CD4-positive, alpha-beta T cell treated with Interleukin-12 subunit alpha and Interleukin-12 subunit beta, for 1 hour (primary cell): ENCODE measurements around the gene SLC8A3.

Experiments used
- DNase-seq: peaks from one replicate; pipeline ENCODE4 v3.0.0-alpha.2; 2020

Gene SLC8A3

DNA sequence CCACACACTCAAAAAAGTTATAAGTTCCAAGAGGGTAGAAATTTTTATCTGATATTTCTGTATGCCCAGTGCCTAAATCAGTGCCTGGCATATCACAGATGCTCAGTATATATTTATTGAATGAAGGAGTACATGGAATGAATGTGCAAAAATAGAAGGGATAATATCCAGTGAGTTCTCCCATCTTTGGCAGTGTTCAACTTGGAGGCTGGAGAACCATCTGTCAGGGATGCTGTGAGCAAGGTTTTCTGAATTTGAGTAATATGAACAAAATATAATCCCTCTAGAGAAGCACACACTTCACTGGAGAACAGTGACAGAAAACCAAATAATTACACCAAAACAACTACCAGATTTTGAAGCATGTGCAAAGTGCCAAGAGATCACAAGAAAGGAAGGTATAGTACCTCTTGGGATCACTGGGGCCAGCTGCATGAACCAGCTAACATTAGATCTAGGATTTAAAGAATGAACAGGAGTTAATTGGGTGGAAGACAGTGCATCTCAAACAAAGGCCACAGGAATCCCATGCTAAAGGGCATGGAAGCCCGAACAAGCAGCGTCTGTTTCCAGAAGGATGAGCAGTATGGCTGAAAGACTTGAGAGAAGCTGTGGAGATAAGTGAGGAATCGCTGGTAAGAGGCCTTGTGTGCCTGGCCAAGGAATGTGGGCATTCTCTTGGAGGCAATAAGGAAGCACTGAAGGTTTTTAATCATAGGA, 11.5 kb downstream of the SLC8A3 start:
- DNase-seq: no peak

DNA sequence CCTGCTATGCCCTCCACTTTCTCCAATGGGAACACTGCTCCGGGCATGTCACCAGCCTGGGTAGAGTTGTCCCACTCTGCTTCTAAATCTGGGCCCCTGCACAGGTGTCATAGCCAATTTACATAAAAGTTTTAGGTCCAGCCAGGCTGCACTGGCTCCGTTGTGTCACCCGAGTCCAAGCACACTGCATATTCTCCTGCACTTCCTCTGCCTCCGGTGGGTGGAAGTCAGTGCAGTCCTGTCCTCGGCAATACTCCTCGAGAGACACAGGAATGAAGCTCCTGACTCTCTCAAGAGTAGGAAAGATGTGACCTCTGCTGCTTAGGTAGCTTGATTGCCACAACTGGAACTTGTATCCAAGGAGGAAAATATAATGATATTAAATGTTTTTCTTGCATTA, 15.2 kb downstream of the SLC8A3 start:
- DNase-seq: no peak

DNA sequence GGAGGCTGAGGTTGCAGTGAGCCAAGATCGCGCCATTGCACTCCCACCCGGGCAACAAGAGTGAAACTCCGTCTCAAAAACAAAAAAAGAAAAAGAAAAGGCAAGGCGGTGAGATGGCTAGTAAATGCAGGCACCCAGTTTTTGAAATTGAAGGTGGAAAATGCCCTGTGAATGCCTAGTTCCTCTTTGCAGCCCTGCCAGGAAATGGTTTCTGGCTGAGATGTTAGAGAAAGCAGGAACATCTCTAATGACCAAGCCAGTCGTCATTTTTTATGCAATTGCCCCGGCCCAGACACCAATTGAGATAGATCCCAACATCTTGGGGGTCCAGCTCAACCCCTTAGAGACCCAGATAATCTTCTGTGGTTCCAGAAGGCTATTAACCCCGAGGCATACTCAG, 17.0 kb downstream of the SLC8A3 start:
- DNase-seq: no peak

DNA sequence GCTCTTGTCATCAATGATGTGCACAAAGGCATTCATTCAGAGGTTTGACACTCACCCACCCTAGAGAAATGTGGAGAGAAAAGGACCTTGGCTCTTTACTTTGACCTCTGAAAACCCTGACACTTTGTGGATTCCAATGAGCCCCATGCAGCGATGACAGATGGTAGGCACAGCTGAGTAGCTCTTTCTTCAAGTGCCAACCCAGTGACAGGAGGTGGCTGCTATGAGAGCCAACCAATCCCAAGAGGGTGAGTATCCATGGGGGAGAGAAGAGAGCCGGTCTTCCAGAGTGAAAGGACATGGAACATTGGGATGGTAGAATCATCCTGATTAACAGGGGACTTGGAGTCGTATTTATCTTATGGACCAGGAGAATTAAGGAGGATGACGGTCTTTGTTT, 17.8 kb downstream of the SLC8A3 start:
- no peak for DNase-seq

DNA sequence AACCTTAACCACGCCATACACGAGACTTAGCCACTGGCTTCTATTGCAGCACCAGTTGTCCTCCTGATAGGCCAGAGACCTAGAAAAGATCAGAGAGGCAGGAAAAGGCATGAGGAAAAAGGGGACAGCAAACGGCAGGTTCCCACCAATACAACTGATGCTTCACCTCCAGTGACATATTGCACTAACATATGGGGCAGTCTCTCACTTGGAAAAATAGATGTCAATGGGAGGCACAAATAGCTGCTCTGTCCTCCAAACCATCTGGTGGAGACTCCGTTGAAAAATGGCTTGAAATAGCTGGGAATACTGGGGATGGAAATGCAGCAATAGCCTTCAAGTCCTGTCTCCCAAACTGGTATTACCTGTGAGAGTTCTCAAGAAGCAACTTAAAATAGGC, 20.3 kb downstream of the SLC8A3 start:
- DNase-seq: no peak

DNA sequence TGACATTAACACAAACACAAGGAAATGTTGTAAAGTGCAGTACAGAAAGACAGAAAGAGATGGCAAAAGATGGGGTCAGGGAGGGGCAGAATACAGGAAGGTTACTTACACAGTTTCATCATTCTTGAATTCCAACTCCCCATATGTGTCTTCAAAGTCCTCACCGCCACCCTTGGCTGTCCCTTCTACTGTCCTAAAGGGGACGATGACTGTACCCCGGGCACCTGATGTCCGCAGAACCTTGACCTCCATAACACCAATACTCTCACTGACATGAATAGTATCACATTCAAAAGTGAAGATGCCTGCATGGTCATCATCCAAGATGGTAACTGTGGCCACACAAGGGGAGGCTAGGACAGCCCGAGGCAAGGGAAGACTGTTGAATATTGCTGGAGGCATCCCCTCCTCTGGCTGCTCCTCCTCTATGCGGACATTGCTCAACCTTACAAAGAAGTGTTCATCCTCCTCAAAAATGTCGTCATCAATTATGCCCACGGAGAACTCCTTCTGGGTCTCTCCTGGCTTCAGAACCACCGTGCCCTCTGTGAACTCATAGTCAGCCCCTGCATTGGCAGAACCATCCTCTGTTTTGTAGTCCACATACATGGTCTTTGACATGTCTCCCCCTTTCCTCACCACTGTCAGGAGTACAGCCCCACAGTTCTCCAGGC, 22.1 kb downstream of the SLC8A3 start:
- DNase-seq: no peak

DNA sequence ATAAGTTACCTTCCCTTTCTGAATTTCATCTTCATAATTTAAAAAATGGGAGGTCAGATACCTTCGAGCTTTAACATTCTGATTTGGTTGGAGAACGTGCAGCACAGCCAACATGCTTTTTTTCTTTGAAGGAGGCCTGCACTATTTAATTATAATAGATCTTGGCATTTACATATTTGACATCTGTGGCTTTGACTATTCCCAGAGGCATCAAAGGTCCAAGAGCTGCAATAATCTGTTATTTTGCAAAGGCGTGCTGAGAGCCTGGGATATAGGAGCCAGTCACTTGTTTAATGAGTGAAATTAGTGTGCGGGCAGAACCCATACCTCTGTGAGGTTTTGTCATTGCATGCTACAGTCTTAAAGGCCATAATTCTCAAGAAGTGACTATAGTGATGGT, 26.4 kb downstream of the SLC8A3 start:
- DNase-seq: no peak

DNA sequence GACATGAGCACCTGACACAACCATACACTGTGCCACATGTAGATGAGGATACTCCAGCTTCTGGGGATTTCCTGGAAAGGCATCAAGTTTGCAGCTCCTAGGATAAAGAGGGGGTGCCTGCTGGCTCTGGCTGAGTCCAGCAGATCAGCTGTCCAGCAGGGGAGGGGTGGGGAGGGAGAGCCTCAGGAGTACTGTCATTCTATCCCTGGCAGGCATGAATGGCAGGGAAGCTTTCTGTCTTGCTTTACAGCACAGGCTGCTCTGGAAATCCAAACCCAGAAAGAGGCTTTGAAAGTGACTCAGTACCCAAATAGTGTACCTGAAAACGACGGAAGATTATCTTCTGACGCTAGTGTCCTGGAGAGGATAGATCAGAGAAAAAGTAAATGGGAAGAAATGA, 32.2 kb downstream of the SLC8A3 start:
- DNase-seq: no peak

DNA sequence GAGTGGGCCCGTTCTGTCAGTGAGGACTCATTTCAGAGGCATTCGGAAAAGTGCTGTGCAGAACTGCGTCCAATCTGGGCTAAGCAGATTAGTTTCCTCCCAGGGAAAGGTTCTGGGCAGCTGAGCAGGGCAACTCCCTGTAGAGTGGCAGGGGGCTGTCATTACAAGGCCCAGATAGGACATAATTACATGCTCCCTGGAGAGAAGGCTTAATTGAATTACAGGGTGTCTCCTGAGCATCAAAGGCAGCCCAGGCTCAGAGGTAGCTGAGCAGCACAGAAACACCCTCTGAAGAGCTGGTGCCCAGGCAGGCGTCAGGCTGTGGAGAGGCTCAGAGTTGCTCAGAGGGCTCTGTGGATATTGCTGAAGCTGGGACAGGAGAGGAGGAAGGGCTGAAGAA, 36.0 kb downstream of the SLC8A3 start:
- DNase-seq: no peak

DNA sequence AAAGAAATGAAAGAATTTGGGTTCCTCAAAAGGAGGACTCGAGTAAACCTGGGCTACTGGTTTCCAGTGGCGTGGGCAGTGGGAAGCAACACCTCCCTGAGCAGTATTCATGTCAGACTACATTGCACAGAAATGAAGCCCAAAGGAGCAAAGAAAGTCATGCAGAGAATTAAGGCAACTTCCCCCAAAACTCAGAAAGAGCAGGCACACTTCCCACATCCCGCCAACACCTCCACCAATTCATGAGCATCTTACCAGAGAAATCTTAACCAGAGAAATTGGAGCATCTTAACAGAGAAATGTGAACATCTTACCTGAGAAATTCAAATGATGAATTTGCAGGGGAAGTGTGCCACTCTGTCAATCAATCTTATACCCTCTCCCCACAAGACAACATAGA, 36.7 kb downstream of the SLC8A3 start:
- DNase-seq: no peak

DNA sequence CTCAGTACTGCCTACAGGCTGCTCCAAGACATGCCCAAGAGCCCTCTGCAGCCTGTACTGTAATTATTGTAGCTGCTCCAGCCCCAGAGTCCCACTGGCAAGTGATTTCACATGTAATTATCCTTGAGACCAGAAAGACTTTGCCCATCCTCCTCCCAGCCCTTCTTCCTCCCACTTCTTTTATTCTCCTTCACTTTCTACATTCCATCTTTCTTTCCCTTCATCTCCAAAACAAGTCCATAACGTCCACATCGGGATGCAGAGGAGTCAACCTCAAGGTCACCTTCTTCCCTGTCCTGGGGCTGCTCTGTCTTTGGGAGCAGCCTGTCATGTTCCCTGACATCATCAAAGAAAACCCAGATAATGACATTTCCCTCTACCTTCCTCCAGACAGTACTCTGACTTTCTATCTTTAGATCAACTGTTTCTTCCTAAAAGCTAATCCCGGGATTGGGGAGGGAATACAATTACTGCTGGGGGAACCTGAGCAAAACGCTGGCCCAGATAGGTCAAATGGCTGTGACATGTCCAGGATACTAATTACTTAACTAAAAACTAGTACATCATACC, 39.1 kb downstream of the SLC8A3 start:
- DNase-seq: no peak

DNA sequence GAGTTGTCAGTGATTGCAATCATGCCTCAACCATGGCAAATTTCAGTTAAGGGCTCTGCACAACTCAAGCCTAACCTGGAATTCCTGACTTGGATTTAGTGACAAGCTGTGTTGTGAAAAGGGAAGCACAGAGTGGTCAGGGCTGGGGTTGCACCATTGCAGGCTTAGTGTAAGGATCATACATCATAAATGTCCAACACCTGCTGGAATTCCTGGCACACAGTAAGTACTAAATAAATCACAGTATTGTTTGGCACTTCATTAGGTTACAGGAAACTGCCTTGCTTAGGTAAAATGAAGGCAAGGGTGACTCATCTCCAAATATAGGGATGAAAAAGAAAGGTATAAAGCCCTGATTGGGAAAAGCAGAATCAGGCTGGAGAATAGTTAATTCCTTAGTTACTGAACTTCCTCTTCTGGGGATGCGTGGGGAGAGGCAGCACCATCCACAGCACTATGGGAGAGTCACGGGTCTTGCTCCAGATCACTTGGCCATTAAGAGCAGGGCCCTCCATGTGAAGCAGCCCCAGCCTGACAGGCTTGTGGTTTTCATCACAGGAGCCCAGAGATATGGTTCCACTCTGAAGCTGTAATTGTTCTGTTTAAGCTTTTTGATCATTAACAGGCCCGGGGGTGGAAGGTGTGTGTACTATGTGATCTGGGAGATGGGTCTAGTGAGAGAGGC, 39.7 kb downstream of the SLC8A3 start:
- DNase-seq: no peak

DNA sequence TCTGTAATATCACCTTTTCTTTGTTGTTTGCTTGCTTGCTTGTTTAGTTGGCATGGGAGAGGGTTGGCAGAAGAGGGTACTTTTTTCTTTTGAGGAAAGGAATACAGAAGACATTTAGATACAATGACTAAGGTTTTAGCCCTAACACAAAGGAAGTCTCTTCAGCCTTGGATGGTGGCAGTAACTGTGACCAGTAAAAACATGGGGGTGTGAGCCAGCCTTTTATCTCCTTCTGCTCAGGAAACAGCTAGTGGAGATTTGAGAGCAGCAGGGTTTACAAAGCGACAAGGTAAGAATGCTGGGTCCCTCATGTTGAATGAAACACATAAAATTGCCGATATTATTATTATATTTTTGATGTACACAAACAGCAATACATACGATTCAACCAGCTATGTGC, 40.4 kb downstream of the SLC8A3 start:
- no peak for DNase-seq

DNA sequence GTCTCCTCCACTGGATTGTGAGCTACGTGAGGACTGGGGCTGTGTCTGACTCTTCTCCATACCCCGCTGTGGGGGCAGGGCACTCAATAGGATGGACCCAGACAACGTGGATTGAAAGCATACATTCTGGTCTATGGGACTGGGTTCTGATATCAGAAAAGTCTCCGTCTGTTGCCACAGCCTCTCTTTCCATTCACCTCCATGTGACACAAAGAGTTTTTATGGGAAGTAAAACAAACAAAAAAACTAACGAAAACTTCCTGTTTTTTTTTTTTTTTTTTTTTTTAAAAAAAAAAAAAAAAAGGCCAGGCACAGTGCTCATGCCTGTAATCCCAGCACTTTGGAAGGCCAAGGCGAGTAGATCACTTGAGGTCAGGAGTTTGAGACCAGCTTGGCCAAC, 44.7 kb downstream of the SLC8A3 start:
- DNase-seq: no peak

DNA sequence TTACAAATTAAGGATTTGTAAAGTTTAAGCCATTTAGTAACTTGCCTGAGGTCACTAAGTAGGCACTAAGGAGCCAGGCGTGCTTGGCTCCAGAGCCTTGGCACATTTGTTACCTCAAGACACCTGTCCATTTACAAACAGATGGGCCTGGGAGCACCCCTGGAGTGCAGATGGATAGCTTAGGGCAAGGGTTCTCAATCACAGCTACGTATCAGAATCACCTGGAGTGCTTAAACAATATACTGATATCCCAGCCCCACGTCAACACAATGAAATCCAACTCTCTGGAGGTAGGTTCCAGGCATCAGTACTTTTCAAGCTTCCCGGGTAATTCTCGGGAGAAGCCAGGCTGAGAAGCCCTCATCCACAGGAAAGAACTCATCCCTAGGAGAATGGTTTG, 45.4 kb downstream of the SLC8A3 start:
- no peak for DNase-seq

DNA sequence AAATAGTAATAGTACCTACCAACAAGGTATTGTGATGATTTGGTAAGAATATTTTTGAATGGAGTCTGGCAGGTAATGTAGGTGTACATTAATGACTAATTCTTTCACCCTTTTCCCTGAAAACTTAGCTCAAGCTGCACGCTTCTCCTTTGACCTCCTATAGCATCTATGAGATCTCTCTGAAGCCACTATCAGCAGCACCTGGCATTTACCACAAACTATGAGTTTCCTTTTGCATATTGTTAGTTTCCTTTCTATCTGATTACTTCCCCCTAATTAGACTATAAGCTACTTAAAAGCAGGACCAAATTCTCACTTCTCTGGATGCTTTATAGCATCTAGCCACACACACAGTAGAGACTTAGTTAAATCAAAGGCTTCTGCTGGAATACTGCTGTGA, 48.1 kb downstream of the SLC8A3 start:
- no peak for DNase-seq

DNA sequence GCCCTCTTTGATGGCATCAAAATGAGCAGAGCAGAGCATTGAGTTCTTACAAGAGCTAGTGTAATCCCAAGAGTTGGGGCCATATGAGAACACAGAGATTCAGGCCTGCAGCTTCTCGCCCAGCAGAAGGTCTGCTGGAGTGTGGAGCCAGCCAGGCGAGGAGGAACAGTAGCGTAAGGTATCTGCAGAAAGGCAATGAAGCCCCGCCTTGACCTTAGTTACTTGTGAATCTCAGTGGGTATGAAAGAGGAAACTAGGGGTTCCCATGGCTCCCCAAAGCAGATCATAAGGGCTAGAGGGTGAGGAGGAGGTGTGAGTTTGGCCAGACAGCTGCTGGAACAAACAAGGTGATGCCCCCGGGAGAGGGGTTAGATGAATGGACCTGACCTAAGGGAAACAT, 49.4 kb downstream of the SLC8A3 start:
- DNase-seq: no peak

DNA sequence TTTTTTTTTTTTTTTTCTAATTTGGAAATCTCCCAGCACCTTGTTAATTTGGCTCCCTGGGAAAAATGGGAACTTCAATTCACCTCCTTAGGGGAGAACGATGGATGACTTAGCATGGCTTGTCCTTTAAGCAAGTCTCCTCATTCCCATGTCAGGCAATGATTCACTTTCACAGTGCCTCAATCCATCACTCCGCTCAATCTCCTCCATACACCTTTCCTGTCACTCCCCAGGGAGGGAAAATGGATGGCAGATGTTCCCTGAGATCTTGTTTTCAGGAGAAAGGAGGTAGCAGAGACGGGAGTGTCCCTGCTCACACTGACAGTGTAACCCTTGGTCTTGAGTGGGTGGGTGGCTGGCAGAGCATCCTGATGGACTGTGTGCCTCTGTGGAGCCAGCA, 51.0 kb downstream of the SLC8A3 start:
- no peak for DNase-seq

DNA sequence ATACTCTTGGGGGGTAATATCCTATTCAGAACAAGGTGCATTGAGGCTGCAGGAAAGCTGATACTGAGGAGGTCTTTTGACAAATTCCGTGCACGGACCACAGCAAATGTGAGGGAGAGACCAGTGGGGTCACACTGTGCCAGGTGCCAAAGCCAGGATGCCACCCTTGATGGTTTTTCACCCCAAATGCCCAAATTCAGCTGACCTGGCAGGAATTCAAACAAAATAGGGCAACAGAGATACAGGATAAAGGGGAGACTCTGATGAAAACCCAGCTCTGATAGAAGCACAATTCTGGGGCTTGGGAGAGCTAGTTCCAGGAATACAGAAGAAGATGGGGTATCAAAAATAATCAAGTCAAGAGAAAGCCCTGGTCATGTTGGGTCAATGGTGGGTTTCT, 55.3 kb downstream of the SLC8A3 start:
- DNase-seq: no peak

DNA sequence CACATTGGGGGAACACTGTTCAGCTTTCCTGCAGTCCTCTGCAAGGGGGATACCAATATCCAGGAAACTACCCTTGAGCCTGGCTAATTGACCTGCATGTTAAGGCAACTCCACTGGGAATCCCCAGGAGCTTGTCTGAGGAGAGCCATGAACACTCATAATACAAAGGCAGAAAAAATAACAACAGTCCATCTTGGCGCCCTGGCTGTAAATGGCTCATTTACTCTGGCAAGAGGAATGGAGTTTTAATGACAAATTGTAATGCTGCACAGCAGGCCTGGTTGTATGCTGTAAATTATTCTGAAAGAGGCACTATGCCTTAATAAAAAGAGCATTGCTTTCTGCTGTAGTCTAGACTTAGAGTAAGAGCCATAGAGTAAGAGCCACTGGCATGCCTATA, 58.3 kb downstream of the SLC8A3 start:
- DNase-seq: no peak

DNA sequence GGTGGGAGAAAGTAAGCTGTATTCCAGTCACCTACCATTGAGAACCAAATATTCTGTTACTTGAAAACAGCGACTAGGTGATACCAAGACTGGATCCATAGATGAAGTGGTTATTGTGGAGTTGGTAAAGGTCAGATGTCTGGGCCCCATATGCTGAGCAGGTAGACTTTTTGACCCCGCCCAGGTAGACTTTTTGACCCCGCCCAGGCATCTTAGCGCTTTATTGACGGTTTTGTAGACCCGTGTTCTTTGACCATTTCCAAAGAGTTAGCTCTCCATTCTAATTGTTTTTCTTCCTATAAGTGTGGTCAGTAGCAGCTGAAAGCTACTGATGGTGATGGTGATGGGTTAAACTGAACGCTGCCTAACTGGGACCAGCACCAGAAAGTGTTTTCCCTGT, 61.6 kb downstream of the SLC8A3 start:
- no peak for DNase-seq

DNA sequence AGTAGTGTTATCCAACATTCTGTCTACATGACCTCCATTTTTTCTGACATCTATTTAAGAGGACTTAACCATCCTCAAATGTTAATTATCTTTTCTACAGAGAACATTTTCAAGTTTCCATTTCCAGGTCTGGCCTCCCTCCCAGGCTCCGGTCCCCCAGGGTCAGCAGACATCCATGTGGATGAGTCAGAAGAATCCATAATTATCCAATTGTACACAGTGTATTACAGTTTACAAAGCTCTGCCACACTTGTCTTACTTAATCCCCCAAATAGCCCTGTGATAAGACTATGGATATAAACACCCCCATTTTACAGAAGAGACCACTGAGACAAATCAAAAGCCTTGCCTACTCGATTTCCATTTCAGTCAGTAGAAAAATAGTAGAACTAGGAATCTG, 65.0 kb downstream of the SLC8A3 start:
- DNase-seq: no peak

DNA sequence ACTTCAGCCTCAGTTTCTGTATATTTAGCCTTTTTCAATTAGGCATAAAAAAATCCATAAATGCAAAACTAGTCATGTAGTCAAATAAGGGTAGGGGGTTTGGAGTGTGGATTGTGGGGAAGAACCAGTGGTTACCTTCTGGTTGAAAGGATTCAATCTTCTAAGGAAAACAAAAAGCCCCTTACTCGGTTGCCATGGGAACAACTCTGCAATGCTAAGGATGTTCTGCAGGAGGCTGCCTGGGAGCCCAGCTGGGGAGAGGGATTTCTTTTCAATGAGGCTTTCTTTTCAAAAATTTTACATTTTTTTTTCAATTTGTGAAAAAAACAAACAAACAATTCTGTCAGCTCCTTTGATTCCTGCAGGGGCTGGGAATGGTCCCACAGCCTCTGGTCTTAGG, 67.2 kb downstream of the SLC8A3 start:
- DNase-seq: no peak

DNA sequence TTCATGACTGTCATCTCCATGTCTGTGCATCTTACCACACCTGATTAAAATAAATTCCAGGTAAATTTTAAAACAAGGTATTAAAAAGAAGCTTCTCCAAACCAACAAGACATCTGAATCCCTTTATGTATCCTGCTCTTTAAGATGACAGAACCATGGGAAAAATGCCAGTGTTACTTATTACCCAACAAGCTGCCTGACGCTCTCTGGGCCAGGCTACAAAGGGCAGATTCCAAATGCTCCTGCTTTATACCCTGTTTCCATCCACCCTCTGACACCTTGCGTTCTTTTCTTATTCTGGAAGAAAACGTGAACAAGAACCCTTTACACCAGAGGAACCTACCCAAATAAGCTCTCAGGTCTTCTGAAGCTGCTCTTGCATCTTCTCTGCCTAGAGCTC, 70.7 kb downstream of the SLC8A3 start:
- DNase-seq: no peak
